Fibroblast of peridontal ligament (primary cell): ENCODE data around the gene KLHDC7B.
A peak's percentile ranks its signal among the peaks of the same experiment; 100 is the strongest.

Experiments
- DNase-seq: peaks from one replicate; pipeline ENCODE4 v3.0.0-alpha.2; 2010; ENCODE audit errors: extremely low read depth

The KLHDC7B gene

GRCh38 chr22:50548040-50548920, 2.6 kb downstream of the KLHDC7B start:
- no peak for DNase-seq

DNA sequence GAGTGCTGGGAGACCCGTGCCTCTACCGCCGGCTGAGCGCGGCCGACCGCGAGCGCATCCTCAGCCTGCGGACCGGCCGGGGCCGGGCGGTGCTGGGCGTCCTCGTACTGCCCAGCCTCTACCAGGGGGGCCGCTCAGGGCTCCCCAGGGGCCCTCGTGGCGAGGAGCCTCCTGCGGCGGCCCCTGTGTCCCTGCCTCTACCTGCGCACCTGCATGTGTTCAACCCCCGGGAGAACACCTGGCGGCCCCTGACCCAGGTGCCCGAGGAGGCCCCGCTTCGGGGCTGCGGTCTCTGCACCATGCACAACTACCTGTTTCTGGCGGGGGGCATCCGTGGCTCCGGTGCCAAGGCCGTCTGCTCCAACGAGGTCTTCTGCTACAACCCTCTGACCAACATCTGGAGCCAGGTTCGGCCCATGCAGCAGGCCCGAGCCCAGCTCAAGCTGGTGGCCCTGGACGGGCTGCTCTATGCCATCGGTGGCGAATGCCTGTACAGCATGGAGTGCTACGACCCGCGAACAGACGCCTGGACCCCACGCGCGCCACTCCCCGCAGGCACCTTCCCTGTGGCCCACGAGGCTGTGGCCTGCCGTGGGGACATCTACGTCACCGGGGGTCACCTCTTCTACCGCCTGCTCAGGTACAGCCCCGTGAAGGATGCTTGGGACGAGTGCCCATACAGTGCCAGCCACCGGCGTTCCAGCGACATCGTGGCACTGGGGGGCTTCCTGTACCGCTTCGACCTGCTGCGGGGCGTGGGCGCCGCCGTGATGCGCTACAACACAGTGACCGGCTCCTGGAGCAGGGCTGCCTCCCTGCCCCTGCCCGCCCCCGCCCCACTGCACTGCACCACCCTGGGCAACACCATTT, 3.5 kb downstream of the KLHDC7B start:
- no peak for DNase-seq

DNA sequence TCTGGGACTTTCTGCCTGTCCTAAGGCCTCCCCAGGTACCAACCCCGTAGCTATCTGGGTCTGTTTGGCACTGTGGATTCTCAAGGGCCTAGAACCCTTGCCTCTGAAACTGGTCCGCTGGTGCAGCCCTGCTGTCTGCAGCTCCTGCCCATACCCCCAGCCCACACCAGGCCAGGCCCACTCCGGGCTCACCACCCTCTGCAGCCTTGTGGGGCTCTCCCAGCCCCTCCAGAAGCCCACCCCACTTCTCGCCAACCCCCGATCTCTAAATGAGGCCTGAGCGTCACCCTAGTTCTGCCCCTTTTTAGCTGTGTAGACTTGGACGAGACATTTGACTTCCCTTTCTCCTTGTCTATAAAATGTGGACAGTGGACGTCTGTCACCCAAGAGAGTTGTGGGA, 4.7 kb downstream of the KLHDC7B start:
- no peak for DNase-seq

GRCh38 chr22:50551160-50551752, 5.6 kb downstream of the KLHDC7B start:
- no peak for DNase-seq

GRCh38 chr22:50553310-50553709, 7.6 kb downstream of the KLHDC7B start:
- DNase-seq, result no peak

- DNase-seq, result no peak
Observed at GRCh38 chr22:50556703-50557102, 11.0 kb downstream of the KLHDC7B start.

GRCh38 chr22:50560034-50560433, 14.3 kb downstream of the KLHDC7B start:
- no peak for DNase-seq

- no peak for DNase-seq
Observed at GRCh38 chr22:50561401-50562358, 16.0 kb downstream of the KLHDC7B start.

DNA sequence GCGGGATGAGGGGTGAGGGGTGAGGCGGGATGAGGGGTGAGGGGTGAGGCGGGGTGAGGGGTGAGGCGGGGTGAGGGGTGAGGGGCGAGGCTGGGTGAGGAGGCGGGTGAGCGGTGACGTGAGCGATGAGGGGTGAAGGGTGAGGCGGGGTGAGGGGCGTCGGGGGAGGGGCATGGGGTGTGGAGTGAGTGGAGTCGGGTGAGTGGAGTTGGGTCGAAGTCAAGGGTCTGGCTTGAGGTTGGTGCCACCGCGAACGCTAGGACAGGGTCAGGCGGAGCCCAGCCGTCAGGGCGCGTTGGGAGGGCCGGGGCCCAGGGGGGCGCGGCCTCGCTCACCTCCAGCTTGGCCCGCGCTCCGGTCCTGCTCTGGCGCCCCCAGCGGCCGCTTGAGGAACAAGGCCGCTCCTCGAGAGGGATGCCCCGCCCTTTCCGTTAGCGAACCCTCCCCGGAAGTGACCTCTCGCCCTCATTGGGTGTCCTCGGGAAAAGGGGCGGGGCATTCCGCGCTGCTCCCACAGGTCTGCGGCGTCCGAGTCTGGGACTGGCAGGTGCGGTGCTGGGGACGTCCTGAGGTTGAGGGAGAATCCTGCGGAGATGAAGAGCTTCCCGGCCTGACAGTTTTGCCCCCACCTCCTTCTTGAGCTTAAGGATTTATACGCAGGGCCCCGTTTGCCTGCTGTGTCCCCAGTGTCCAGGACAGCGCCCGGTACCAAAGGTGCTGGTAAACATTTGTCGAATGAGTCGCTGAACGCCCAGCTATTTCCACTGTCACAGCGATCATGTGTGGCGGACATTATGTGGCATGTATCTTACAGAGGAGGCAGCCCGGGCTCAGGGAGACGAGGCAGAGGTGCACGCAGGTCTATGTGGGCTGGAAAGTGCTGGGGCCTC, 17.1 kb downstream of the KLHDC7B start, which contains the start of gene SYCE3:
Gene SYCE3 (minus strand): TSS at position 397 of the 890 bp plus-strand sequence. CDS start 6,514 bp downstream, outside the sequence.
- DNase-seq, result peak; percentile 78

GRCh38 chr22:50563413-50564160, 17.9 kb downstream of the KLHDC7B start:
- DNase-seq, result no peak

DNA sequence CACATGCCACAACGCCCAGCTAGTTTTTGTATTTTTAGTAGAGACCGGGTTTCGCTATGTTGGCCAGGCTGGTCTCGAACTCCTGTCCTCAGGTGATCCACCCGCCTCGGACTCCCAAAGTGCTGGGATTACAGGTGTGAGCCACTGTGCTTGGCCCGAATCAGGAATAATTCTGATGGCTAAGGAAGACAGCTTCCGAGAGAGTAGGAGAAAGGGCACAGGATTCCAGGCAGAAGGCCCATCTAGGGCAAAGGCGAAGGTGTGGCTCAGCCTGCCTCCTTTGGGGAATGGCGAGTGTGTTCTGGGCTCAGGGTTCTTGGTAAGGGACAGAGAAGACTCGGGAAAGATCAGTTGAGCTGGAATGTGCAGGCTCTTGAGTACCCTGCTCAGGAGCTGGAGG, 18.6 kb downstream of the KLHDC7B start:
- no peak for DNase-seq

DNA sequence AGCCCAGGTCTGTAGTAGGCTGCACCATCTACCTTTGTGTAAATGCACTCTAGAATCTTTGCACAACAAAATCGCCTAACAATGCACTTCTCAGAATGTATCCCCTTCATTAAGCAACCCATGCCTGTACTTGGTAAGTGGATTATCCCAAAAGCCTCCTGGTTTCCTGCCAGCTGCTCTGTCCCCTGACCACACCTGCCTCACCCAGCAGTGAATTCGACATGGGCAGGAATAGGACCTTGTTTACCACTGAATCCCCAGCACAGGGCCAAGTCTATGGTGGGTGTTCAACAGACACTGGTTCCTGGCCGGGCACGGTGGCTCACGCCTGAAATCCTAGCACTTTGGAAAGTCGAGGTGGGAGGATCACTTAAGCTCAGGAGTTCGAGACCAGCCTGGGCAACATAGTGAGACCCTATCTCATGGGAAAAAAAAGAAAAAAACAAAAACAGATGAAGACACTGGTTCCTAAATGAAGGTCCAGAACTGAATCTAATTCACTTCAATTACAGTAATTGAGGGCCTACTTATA, 22.1 kb downstream of the KLHDC7B start:
- DNase-seq, result no peak

DNA sequence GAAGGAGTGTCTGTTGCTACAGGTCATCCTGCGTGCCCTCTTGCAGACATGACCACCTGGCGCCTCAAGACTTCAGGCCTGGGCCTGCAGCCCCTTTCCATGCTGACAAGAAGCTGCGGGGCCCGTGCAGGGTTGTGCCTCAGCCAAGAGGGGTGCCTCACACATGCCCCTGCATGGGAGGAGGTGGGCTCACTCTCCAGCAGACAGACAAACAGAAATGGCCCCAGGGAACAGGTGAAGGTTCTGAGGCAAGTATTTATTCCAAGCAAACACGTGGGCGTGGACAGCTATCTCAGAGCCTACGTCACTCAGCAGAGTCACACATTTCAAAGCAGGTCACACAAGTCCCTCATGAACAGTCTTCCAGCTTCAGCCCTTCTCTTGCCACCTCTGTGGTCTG, 22.9 kb downstream of the KLHDC7B start:
- no peak for DNase-seq

DNA sequence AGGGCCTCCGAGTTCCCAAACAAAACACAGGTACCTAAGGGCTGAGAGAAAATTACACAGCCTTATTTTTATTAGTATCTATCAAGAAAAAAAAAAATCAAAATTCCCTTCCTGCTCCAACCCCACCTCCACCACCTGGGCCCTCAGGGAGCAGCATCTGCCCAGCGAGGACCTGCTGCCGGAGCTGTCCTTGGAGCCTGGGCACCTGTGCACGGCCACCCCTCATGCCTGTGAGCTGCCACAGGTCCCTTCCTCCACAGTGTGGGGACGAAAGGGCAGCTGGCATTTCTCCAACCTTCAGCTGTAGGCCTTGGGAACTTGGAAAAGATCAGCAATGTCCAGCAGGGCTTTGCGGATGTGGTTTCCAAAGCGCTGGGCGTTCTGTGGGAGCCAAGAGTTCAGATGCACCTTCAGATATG, 23.4 kb downstream of the KLHDC7B start:
- DNase-seq, result no peak

- DNase-seq, result no peak
Observed at GRCh38 chr22:50569896-50570535, 24.3 kb downstream of the KLHDC7B start.

DNA sequence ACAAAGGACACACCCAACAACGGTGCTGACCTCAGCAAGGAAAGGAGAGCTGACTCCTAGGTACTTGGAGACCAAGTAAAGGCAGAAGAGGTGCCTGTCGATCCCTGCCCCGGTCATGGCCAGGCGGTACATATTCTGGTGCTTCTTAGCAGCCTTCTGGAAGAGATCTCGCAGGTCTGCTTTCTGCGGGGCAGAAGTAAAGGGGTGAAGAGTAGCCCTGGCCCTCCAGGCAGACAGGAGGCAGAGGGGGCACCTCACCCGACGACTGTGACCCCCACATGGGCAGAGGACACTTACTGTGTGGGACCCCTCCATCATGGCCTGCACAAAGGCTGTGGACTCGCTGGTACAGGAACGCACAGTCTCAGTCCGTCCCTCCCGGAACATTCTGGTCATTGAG, 25.2 kb downstream of the KLHDC7B start:
- DNase-seq, result no peak

DNA sequence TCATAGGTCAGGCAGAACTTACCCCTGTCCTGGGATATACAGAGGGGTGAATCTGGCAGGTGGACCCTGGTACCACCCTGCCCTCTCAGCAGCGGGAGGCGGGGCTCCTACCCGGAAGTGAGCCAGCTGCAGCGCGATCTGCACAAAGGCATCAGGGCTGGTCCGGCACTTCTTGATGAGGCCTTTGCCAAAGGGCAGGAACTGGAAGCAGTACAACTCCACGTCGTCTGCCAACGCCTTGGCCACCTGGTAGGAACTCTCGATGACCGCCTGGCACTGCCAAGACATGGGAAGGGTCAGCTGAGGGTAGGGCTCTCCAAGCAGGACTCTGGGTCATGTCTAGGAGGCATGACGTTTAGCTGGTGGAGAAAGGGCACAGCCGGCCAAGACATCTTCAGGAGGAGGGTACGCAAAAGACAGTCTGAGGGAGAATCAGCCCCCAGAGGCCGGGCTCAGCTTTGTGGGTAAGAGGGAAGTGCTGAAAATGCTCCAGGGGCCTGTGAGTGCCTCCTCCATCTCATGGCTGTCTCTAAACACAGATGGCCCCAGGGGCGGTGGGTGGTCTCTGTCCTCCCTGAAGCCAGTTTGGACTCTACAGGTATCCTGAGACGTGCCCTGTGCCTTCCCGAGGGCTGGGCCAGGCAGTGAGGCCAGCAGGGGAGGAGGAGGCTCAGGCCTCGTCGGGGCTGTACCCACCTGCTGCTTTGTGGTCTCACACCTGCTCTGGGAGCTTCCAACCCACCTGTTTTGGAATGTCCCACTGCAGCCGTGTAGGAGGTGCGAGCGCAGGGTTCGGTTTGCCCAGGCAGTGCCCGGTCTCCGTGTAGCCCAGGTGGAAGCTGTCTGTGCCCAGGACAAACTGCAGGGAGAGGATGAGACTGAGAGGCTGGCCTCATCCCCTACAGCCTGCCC, 25.8 kb downstream of the KLHDC7B start:
- DNase-seq, result no peak
